ENCODE data around the gene SLC1A5. TPM values are rescaled to one million over a fixed set of nuclear protein-coding genes. Genes with fewer than 3 reads are reported as not detected.
"Not testable (repeated sequence)": the region's sequence is repeated elsewhere in the genome, so short reads cannot be mapped to it uniquely, and the experiment has no call there.

SLC1A5 gene
- total RNA-seq, 3 donors from 2014 or later, result 349 to 439 (median 369) TPM

- Mint-ChIP-seq H3K4me1 (ENCODE audit: low read depth) (no peaks in the 10 kb centered on the region), H3K27me3 (ENCODE audit: low read depth) (no peaks in the 10 kb centered on the region), H3K9me3 (no peaks in the 10 kb centered on the region), H3K36me3 (ENCODE audit: insufficient read depth) (no peaks in the 10 kb centered on the region), H3K4me3 (no peak overlapping the region)
- no peak for ATAC-seq
- no peak for DNase-seq
Observed at GRCh38 chr19:46813839-46814358, 25.5 kb upstream of the SLC1A5 start.

GRCh38 chr19:46812977-46813838 is 24.8 kb upstream of the SLC1A5 start:
- ATAC-seq (no peak), DNase-seq (no peak)
- no peaks in the 10 kb centered on the region for H3K9me3 Mint-ChIP-seq
- no peaks in the 10 kb centered on the region for H3K36me3 Mint-ChIP-seq (ENCODE audit: insufficient read depth)
- no peak overlapping the region for H3K4me3 Mint-ChIP-seq
- no peaks in the 10 kb centered on the region for H3K27me3 Mint-ChIP-seq (ENCODE audit: low read depth)
- no peaks in the 10 kb centered on the region for H3K4me1 Mint-ChIP-seq (ENCODE audit: low read depth)

GRCh38 chr19:46809534-46810272 is 21.3 kb upstream of the SLC1A5 start:
- Mint-ChIP-seq H3K9me3 (no peaks in the 10 kb centered on the region), H3K36me3 (ENCODE audit: insufficient read depth) (no peaks in the 10 kb centered on the region), H3K4me3 (no peak overlapping the region), H3K27me3 (ENCODE audit: low read depth) (no peaks in the 10 kb centered on the region), H3K4me1 (ENCODE audit: low read depth) (no peaks in the 10 kb centered on the region)
- DNase-seq (no peak), ATAC-seq (no peak)

- no peak for DNase-seq
- Mint-ChIP-seq H3K4me3 (no peak overlapping the region), H3K36me3 (ENCODE audit: insufficient read depth) (no peaks in the 10 kb centered on the region), H3K4me1 (ENCODE audit: low read depth) (no peaks in the 10 kb centered on the region), H3K27me3 (ENCODE audit: low read depth) (no peaks in the 10 kb centered on the region), H3K9me3 (no peaks in the 10 kb centered on the region)
- ATAC-seq, result no peak
Observed at GRCh38 chr19:46806656-46807055, 18.3 kb upstream of the SLC1A5 start.

GRCh38 chr19:46804432-46804831 is 16.0 kb upstream of the SLC1A5 start:
- not testable (repeated sequence) for H3K4me3 Mint-ChIP-seq; H3K9me3 Mint-ChIP-seq; H3K27me3 Mint-ChIP-seq (ENCODE audit: low read depth); H3K4me1 Mint-ChIP-seq (ENCODE audit: low read depth); H3K36me3 Mint-ChIP-seq (ENCODE audit: insufficient read depth); DNase-seq; ATAC-seq

- Mint-ChIP-seq H3K27me3 (ENCODE audit: low read depth) (no peaks in the 10 kb centered on the region), H3K4me3 (no peak overlapping the region), H3K9me3 (no peaks in the 10 kb centered on the region), H3K4me1 (ENCODE audit: low read depth) (no peaks in the 10 kb centered on the region), H3K36me3 (ENCODE audit: insufficient read depth) (no peaks in the 10 kb centered on the region)
- no peak for DNase-seq
- no peak for ATAC-seq
Observed at GRCh38 chr19:46803555-46803954, 15.2 kb upstream of the SLC1A5 start.

GRCh38 chr19:46802152-46802551 is 13.8 kb upstream of the SLC1A5 start:
- H3K4me1 Mint-ChIP-seq (ENCODE audit: low read depth), result no peaks in the 10 kb centered on the region
- DNase-seq (no peak), ATAC-seq (no peak)
- H3K4me3 Mint-ChIP-seq, result no peak overlapping the region
- H3K27me3 Mint-ChIP-seq (ENCODE audit: low read depth), result no peaks in the 10 kb centered on the region
- no peaks in the 10 kb centered on the region for H3K36me3 Mint-ChIP-seq (ENCODE audit: insufficient read depth)
- no peaks in the 10 kb centered on the region for H3K9me3 Mint-ChIP-seq

GRCh38 chr19:46798713-46799112 is 10.3 kb upstream of the SLC1A5 start:
- Mint-ChIP-seq H3K4me1 (ENCODE audit: low read depth) (no peaks in the 10 kb centered on the region), H3K4me3 (no peak overlapping the region)

GRCh38 chr19:46797881-46798280 is 9.5 kb upstream of the SLC1A5 start:
- no peaks in the 10 kb centered on the region for H3K36me3 Mint-ChIP-seq (ENCODE audit: insufficient read depth)
- H3K4me1 Mint-ChIP-seq (ENCODE audit: low read depth), result no peaks in the 10 kb centered on the region
- ATAC-seq (no peak), DNase-seq (no peak)
- H3K27me3 Mint-ChIP-seq (ENCODE audit: low read depth), result no peaks in the 10 kb centered on the region
- no peaks in the 10 kb centered on the region for H3K9me3 Mint-ChIP-seq
- H3K4me3 Mint-ChIP-seq, result no peak overlapping the region

More at GRCh38 chr19:46798713-46799112, 10.3 kb upstream of the SLC1A5 start:
- Mint-ChIP-seq H3K36me3 (ENCODE audit: insufficient read depth) (no peaks in the 10 kb centered on the region), H3K9me3 (no peaks in the 10 kb centered on the region), H3K27me3 (ENCODE audit: low read depth) (no peaks in the 10 kb centered on the region)
- no peak for DNase-seq
- ATAC-seq, result no peak

- ATAC-seq (peak in 1 of 2 donors; percentile 8), DNase-seq (no peak)
- Mint-ChIP-seq H3K27me3 (ENCODE audit: low read depth) (no peaks in the 10 kb centered on the region), H3K36me3 (ENCODE audit: insufficient read depth) (peaks cover under 1% of the 10 kb centered on the region), H3K9me3 (no peaks in the 10 kb centered on the region), H3K4me3 (no peak overlapping the region), H3K4me1 (ENCODE audit: low read depth) (peaks cover 25% of the 10 kb centered on the region)
Observed at GRCh38 chr19:46791944-46792343, 3.5 kb upstream of the SLC1A5 start.

- H3K9me3 Mint-ChIP-seq, result no peaks in the 10 kb centered on the region
- no peak overlapping the region for H3K4me3 Mint-ChIP-seq
- peaks cover 25% of the 10 kb centered on the region for H3K36me3 Mint-ChIP-seq (ENCODE audit: insufficient read depth)
Observed at GRCh38 chr19:46789371-46789770, 977 bp upstream of the SLC1A5 start.

GRCh38 chr19:46788968-46789338 is 559 bp upstream of the SLC1A5 start:
- Mint-ChIP-seq H3K4me3 (peak overlapping the region; percentile 98), H3K4me1 (ENCODE audit: low read depth) (peaks cover 45% of the 10 kb centered on the region), H3K27me3 (ENCODE audit: low read depth) (no peaks in the 10 kb centered on the region), H3K9me3 (no peaks in the 10 kb centered on the region), H3K36me3 (ENCODE audit: insufficient read depth) (peaks cover 29% of the 10 kb centered on the region)
- ATAC-seq (no peak), DNase-seq (no peak)

More at GRCh38 chr19:46789371-46789770, 977 bp upstream of the SLC1A5 start:
- DNase-seq, result no peak
- Mint-ChIP-seq H3K4me1 (ENCODE audit: low read depth) (peaks cover 41% of the 10 kb centered on the region), H3K27me3 (ENCODE audit: low read depth) (no peaks in the 10 kb centered on the region)
- no peak for ATAC-seq

- H3K36me3 Mint-ChIP-seq (ENCODE audit: insufficient read depth), result peaks cover 40% of the 10 kb centered on the region
- no peaks in the 10 kb centered on the region for H3K9me3 Mint-ChIP-seq
- peaks cover 54% of the 10 kb centered on the region for H3K4me1 Mint-ChIP-seq (ENCODE audit: low read depth)
- H3K27me3 Mint-ChIP-seq (ENCODE audit: low read depth), result no peaks in the 10 kb centered on the region
- DNase-seq (peak; percentile 33), ATAC-seq (peak in 1 of 2 donors; percentile 0)
- peak overlapping the region; percentile 98 for H3K4me3 Mint-ChIP-seq
Observed at GRCh38 chr19:46787331-46788261, 798 bp downstream of the SLC1A5 start.

GRCh38 chr19:46787040-46787330 is 1.4 kb downstream of the SLC1A5 start:
- peaks cover 45% of the 10 kb centered on the region for H3K36me3 Mint-ChIP-seq (ENCODE audit: insufficient read depth)

More at GRCh38 chr19:46787040-46787330, 1.4 kb downstream of the SLC1A5 start:
- Mint-ChIP-seq H3K4me1 (ENCODE audit: low read depth) (peaks cover 50% of the 10 kb centered on the region), H3K27me3 (ENCODE audit: low read depth) (no peaks in the 10 kb centered on the region), H3K9me3 (no peaks in the 10 kb centered on the region), H3K4me3 (peak overlapping the region; percentile 98)
- ATAC-seq, result no peak
- DNase-seq, result no peak

Data from activated T-cell treated with anti-CD3 and anti-CD28 coated beads, Interleukin-2, amount 50 U/mL, for 4 hours (primary cell).